Adrenal gland (tissue), 12 donors: Measurements from ENCODE around the gene EFNA3. TPM values are rescaled to one million over a fixed set of nuclear protein-coding genes. Genes with fewer than 3 reads are reported as not detected.

Experiments
- DNase-seq, 7 donors: peaks; one replicate each; pipeline ENCODE4 v3.0.0-alpha.2; 2019 to 2020
- H3K27ac ChIP-seq, 5 donors: fragments of 200-600 bp; sonication (generic) in 4 of 5; 1 replicate in 3 of 5; 2 replicates in 2 of 5; pipeline versions ENCODE4 v1.5.1 to v1.8.0; 2016 to 2020; ENCODE audit warnings: mild to moderate bottlenecking in 1 of 5
- H3K27me3 ChIP-seq: fragments of 200-600 bp; 2 replicates; pipeline ENCODE4 v1.8.0; 2021
- H3K36me3 ChIP-seq, 2 donors: fragments of 200-600 bp; replicated peaks in 1 of 2; 1 replicate in 1 of 2; 2 replicates in 1 of 2; pipeline versions ENCODE4 v1.5.1 to v1.8.0; 2018 to 2022
- H3K4me1 ChIP-seq, 2 donors: fragments of 200-600 bp; replicated peaks in 1 of 2; 1 replicate in 1 of 2; 2 replicates in 1 of 2; pipeline versions ENCODE4 v1.5.1 to v1.8.0; 2018 to 2021
- H3K4me3 ChIP-seq, 4 donors: fragments of 200-600 bp; sonication (generic) in 3 of 4; one replicate each; pipeline ENCODE4 v1.5.1; 2016 to 2018
- H3K9me3 ChIP-seq, 3 donors: fragments of 200-600 bp; sonication (generic) in 1 of 3; replicated peaks in 1 of 3; 1 replicate in 2 of 3; 2 replicates in 1 of 3; pipeline versions ENCODE4 v1.5.1 to v1.8.0; 2016 to 2021
- POLR2A ChIP-seq, 2 donors: fragments of 450-650 bp; IDR thresholded peaks; one replicate each; pipeline ENCODE4 v1.6.1; 2017; ENCODE audit warnings: antibody characterized with exemption in 2 of 2, mild to moderate bottlenecking in 2 of 2, moderate library complexity in 1 of 2
- WGBS, 4 donors: extraction: QIAGEN DNeasy Blood & Tissue Kit in 2 of 4; methylation state at CpG; one replicate each; pipeline versions ENCODE4 v1.1.5 to v1.1.7; 2013 to 2017; 5-methylcytosine and 5-hydroxymethylcytosine counted together
- intact Hi-C, 2 donors: fragments of 100-400 bp; cut with DNase I; formaldehyde crosslinking; loops; one replicate each; pipeline versions ENCODE4 v1.14.1 to v1.15.0; 2022 to 2023
- polyA plus RNA-seq, 3 donors: library from polyadenylated mRNA; stranded (reverse); fragments of 200-250 nt in 2 of 3; fragments of 350-450 nt in 1 of 3; fragmentation: Illumina TruSeq in 1 of 3; extraction: RNeasy Lipid Tissue Mini Kit (QIAGEN cat#74804) in 1 of 3; gene quantifications; one replicate each; pipeline ENCODE4 v1.2.3, GENCODE V29; 2013 to 2014
- total RNA-seq, 9 donors: library from RNA; depleted of rRNA in 4 of 9; stranded (reverse); fragments of >200 nt in 4 of 9; fragments of 120-200 nt in 1 of 9; fragmentation: NEBNext Ultra II Directional in 1 of 9; extraction: Animal tissue kit (Norgen Biotek cat#: 25700) in 1 of 9; gene quantifications; one replicate each; pipeline versions ENCODE4 v1.1.0 to v1.2.4, GENCODE V29; 2013 to 2023
- TF ChIP-seq, protein P1 (sequence below), 6 experiments: fragments of 450-650 bp in 4 of 6; fragments of 200-600 bp in 2 of 6; sonication (generic) in 1 of 6; IDR thresholded peaks; 1 replicate in 5 of 6; 2 replicates in 1 of 6; pipeline versions ENCODE4 v1.5.1 to v1.8.0; 2016 to 2021; ENCODE audit warnings: antibody characterized with exemption in 6 of 6, mild to moderate bottlenecking in 2 of 6, moderate library complexity in 1 of 6
- donor health status: healthy with polysubstance abuse.
- donor health status: Bipolar disorder and iron deficiency.
- donor health status: DM: yes; HTN: yes; CAD: no.
- donor health status: DM: no; HTN: no; CAD: no.
- donor health status: DM: no; HTN: no; CAD: no.
- donor health status: DM: yes; HTN: yes; CAD: no.

The EFNA3 gene
- total and polyA plus RNA-seq, 12 donors = 1.4 to 7.3 (median 3.3) TPM

DNA sequence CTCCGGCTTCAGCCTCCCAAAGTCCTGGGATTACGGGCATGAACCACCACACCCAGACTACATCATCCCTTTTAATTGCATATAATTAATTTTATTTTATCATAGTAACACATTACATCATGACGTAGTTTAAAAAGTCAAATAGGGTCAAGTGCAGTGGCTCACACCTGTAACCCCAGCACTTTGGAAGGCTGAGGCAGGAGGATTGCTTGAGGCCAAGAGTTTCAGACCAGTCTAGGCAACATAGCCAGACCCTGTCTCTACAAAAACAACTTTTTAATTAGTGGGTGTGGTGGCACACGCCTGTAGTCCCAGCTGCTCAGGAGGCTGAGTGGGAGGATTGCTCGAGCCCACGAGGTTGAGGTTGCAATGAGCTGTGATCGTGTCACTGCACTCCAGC lies 20.7 kb downstream of the EFNA3 start:
- H3K36me3 ChIP-seq = no peaks in the 10 kb centered on the region
- intact Hi-C loops = no loop called here
- no peaks in the 10 kb centered on the region for H3K4me1 ChIP-seq
- TF ChIP-seq, protein P1, sequence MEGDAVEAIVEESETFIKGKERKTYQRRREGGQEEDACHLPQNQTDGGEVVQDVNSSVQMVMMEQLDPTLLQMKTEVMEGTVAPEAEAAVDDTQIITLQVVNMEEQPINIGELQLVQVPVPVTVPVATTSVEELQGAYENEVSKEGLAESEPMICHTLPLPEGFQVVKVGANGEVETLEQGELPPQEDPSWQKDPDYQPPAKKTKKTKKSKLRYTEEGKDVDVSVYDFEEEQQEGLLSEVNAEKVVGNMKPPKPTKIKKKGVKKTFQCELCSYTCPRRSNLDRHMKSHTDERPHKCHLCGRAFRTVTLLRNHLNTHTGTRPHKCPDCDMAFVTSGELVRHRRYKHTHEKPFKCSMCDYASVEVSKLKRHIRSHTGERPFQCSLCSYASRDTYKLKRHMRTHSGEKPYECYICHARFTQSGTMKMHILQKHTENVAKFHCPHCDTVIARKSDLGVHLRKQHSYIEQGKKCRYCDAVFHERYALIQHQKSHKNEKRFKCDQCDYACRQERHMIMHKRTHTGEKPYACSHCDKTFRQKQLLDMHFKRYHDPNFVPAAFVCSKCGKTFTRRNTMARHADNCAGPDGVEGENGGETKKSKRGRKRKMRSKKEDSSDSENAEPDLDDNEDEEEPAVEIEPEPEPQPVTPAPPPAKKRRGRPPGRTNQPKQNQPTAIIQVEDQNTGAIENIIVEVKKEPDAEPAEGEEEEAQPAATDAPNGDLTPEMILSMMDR (IDR thresholded peaks at IDR 0.05) = no peak
- no peak for TF ChIP-seq POLR2A (IDR thresholded peaks at IDR 0.05)
- WGBS, 4 donors = 80 to 86% (median 83%) methylated on average over 7 of the region's 7 CpGs
- no peak overlapping the region for H3K27ac ChIP-seq
- DNase-seq = no peak
- no peaks in the 10 kb centered on the region for H3K27me3 ChIP-seq
- no peak overlapping the region for H3K4me3 ChIP-seq
- H3K9me3 ChIP-seq = no peaks in the 10 kb centered on the region

DNA sequence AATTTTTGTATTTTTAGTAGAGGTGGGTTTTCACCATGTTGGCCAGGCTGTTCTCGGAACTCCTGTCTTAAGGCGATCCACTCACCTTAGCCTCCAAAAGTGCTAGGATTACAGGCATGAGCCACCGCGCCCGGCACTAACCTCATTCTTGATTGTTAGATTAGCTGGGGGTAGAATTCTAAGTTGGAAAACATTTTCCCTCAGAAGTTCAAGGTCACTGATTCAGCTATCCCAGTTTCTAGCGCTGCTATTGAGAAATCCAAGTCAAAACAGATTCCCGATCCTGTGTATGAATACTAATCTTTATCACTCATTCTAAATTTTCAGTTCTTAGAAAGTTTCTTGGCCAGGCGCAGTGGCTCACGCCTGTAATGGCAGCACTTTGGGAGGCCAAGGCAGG lies 24.7 kb downstream of the EFNA3 start:
- peak in 1 of 7 donors; percentile 43 for DNase-seq
- H3K36me3 ChIP-seq = no peaks in the 10 kb centered on the region
- H3K9me3 ChIP-seq = no peaks in the 10 kb centered on the region
- WGBS, 4 donors = 49 to 56% (median 52%) methylated on average over 9 of the region's 9 CpGs
- H3K27ac ChIP-seq = no peak overlapping the region
- H3K4me1 ChIP-seq = no peaks in the 10 kb centered on the region
- TF ChIP-seq POLR2A (IDR thresholded peaks at IDR 0.05) = no peak
- TF ChIP-seq, protein P1 (IDR thresholded peaks at IDR 0.05) = no peak
- intact Hi-C loops = no loop called here
- no peak overlapping the region for H3K4me3 ChIP-seq
- no peaks in the 10 kb centered on the region for H3K27me3 ChIP-seq

- H3K4me1 ChIP-seq = no peaks in the 10 kb centered on the region
- no peak overlapping the region for H3K4me3 ChIP-seq
- no peak for DNase-seq
- no peaks in the 10 kb centered on the region for H3K27me3 ChIP-seq
- H3K9me3 ChIP-seq = no peaks in the 10 kb centered on the region
- H3K27ac ChIP-seq = no peak overlapping the region
- TF ChIP-seq, protein P1 (IDR thresholded peaks at IDR 0.05) = no peak
- TF ChIP-seq POLR2A (IDR thresholded peaks at IDR 0.05) = no peak
- intact Hi-C loops = no loop called here
- WGBS, 4 donors = 75 to 89% (median 84%) methylated on average over 7 of the region's 7 CpGs
- no peaks in the 10 kb centered on the region for H3K36me3 ChIP-seq
These were observed 26.2 kb downstream of the EFNA3 start for GRCh38 chr1:155104605-155105534.

- H3K4me3 ChIP-seq = no peak overlapping the region
- no peak overlapping the region for H3K27ac ChIP-seq
- H3K4me1 ChIP-seq = no peaks in the 10 kb centered on the region
- peak in 1 of 7 donors; percentile 40 for DNase-seq
- no peaks in the 10 kb centered on the region for H3K36me3 ChIP-seq
- TF ChIP-seq, protein P1 (IDR thresholded peaks at IDR 0.05) = no peak
- TF ChIP-seq POLR2A (IDR thresholded peaks at IDR 0.05) = no peak
- intact Hi-C loops = no loop called here
- no peaks in the 10 kb centered on the region for H3K27me3 ChIP-seq
- H3K9me3 ChIP-seq = no peaks in the 10 kb centered on the region
- WGBS, 4 donors = 57 to 72% (median 65%) methylated on average over 7 of the region's 7 CpGs
These were observed 27.0 kb downstream of the EFNA3 start for GRCh38 chr1:155105604-155106011.
